ENCODE measurements around the gene TCEAL4.
A peak's percentile ranks its signal among the peaks of the same experiment; 100 is the strongest.
"Not testable (repeated sequence)": the region's sequence is repeated elsewhere in the genome, so short reads cannot be mapped to it uniquely, and the experiment has no call there.

TCEAL4 gene

GRCh38 chrX:103585411-103586313, at the start of gene TCEAL4:
Gene TCEAL4, plus strand, starts transcription at chrX:103585515. Its CDS starts 1,161 bp downstream, at chrX:103586676.
- peak; percentile 36 for DNase-seq

DNA sequence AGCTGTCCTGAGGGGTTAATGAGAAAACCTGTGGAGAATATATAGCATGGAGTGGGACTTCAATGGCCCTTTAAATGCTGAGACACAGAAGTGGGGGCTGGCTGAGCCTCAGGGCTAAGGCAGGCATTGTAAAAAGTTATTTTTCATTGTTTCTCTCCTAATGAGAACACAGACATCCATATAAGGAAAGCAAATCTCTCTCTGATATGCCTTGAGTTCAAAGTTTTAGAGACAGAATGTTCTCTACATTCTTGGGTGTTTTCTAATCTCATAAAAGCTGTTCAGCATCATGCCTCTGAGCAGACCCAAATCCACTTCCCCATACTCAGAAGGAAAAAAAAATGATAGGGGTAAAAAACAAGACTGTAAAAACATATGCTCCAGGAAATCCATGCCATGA, 49.2 kb upstream of the TCEAL4 start:
- no peak for DNase-seq

DNA sequence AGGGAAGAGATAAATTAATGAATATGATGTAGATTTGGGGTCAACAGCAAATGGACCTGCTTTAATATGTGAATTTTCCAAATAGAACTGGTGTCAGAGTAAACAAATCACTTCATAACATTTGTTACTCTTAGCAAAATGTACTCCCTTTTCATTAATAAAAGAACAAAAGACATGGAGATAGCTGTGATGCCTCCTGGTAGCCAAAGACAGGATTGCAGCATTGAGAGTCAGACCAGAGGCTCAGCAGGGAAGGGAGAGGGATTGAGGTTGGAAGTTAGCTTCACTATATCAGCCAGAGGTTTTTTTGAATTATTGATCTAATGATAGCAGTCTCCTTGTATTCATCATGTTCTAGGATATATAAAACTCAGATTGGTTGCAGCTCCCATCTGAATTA, 48.6 kb upstream of the TCEAL4 start:
- no peak for DNase-seq

DNA sequence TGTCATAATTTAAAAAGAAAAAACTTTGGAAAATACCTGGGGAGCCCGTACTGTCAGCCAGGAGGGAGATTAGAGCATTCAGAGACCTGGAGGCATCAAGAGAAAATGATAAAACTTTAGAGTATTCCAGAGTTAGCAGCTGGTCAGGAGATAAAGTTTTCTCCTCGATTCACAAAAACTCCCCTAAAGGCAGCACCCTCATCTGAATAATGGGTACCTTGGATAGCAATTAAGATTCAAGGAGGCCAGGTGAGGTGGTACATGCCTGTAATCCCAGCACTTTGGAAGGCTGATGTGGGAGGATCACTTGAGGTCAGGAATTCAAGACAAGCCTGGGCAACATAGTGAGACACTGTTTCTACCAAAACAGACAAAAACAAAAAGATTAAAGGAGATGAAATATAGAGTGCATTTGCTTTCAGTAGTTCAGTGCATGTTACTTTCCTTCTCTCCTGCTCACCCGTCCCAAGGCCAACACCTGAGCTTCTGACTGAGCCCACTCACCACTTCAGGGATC, 47.4 kb upstream of the TCEAL4 start:
- DNase-seq, result no peak

DNA sequence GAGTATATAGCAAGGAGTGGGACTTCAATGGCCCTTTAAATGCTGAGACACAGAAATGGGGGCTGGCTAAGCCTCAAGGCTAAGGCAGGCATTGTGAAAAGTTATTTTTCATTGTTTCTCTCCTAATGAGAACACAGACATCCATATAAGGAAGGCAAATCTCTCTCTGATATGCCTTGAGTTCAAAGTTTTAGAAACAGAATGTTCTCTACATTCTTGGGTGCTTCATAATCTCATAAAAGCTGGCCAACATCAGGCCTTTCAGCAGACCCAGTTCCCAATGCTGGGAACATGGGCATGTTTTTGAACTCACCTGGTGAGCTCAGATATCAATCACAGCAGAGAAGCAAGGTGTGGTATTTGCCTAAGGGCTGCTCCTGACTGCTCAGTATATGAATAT, 46.6 kb upstream of the TCEAL4 start:
- DNase-seq, result no peak

- no peak for DNase-seq
These were observed 45.6 kb upstream of the TCEAL4 start for GRCh38 chrX:103539695-103540094.

DNA sequence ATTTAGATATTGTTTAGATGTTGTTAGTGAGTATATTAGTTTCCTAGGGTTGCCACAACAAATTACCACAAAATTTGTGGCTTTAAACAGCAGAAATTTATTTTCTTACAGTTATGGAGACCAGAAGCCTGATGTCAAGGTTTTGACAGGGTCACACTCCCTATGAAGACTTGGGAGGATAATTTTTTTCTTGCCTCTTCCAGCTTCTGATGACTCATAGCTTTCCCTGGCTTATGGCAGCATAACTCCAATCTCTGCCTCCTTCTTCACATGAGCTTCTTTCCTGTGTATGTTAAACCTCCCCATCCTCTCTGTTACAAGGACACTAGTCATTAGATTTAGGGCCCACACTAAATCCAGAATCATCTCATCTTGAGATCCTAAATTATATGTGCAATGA, 45.2 kb upstream of the TCEAL4 start:
- DNase-seq, result no peak

DNA sequence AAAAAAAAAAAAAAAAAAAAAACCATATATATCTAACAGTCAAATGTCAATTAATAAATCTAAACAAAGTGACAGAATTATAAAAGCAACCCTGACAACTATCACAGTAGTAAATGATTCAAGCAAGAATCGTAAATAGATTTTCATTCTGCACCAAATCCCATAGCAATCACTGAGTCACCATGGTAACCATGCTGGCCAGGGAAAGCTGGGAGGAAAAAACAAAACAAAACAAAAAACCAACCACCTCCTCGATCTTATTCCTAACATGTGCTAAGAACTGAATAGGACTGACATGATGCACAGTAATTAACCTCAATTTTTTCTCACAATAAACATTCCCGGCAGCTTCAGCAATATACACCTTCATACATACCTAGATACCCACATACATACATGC, 35.4 kb upstream of the TCEAL4 start:
- DNase-seq, result no peak

- DNase-seq, result no peak
These were observed 34.8 kb upstream of the TCEAL4 start for GRCh38 chrX:103550415-103551051.

DNA sequence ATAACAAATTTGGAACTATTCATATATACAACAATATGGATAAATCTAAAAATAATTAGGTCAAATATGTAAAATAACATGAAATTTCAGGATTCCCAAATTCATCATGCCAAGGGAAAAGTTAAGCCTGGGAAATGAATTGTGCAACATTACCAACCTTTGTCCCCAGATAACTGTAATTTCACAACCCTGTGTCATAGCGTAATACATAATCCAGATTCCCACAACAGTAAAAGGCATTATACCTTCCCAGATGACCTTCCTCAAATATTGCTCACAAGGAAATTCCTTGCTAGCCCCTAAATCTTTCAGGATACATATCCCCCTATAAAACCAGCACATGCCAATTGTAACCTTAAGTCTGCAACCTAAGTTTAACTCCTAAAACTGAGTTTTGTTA, 33.1 kb upstream of the TCEAL4 start:
- no peak for DNase-seq

- peak; percentile 75 for DNase-seq
These were observed 30.5 kb upstream of the TCEAL4 start for GRCh38 chrX:103554687-103555424.

DNA sequence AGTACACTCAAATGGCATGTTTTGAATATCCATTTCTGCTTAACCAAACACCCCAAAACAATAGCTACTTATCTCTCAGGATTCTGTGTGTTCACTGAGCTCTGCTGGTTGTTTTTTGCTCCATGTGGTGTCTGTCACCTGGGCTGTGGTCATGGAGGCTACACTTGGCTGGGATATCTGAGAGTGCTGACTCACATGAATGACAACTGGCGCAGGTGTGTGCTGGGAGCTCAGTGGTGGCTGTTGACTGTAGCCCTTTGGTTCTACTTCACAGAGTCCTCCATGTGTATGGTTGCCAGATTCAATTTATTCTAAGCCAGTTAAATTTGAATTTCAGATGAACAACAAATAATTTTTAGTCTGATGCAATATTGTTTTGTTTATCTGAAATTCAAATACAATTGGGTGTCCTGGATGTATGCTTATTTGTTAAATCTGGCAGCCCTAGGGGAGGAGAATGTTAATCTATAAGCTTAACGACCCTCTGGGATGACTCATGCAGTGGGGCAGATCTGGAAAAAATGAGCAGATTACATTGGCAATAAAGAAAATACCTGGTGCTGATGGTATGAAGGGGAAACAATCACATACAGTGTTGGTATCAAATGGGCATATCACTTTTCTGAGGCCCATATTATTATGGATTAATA, 28.2 kb upstream of the TCEAL4 start:
- no peak for DNase-seq

DNA sequence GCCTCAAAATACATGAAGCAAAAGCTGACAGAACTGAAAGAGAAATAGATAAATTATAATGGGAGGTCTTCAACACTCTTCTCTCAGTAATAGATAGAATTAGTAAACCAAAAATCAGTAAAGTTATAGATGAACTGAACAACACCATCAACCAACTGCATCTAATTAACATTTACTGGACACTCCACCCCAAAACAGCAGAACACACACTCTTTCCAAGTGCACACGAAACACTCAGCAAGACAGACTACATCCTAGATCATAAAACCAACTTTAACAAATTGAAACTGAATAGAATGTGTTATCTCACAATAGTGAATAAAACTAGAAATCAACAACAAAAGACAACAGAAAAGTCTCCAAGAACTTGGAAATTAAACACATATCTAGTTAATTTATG, 25.1 kb upstream of the TCEAL4 start:
- DNase-seq, result no peak

DNA sequence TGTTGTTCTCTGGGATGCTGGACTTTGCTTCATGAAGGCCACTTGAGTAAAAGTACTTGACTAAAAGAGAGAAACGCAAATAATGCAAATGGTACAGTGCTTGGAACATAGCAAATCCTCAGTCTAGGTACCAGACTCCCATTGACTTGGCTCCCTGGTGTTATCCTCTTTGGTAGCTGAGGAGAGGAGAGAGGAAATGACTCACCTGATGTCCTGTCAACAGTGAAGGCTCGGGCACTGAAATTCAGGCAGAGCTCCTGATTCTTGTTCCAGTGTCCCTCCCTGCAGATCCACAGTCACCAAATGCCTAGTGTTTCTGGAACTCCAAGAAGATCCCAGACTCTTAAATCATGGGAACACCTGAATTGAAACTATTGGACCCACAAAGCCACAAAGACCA, 22.5 kb upstream of the TCEAL4 start:
- no peak for DNase-seq

DNA sequence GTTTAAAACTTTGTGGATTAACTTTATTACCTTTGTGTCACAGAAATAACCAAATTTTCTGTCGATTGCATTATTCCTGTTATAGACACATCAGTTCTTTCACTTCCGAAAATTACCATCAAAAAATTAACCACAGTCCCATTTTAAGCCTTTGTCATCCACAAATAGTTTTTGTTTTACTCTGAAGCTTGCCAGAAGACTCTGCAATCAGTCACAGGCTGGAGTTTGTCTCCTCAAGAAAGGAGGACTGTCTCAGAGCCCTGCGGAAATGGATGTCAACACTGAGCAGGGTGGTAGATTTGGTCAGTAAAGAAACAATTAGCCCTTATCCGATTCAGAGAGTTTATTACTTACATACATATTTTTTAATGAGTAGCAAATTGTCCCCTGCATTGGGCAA, 20.1 kb upstream of the TCEAL4 start:
- no peak for DNase-seq

DNA sequence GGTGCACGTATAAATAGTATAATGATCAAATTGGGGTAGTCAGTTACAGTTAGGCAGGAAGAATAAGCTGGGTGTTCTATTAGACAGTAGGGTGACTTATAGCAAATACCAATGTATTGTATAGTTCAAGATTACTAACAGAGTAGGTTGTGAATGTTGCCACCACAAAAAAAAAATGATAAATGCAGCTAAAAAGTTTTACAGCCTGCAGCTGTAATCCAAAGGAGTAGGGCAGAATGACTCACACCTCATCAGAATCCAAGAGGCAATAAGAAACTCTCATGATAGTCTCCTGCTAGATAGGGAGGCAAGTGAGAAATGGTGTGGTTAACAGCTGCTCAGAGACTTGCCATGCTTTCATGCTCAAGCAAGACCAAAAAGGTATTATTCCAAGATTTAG, 19.6 kb upstream of the TCEAL4 start:
- no peak for DNase-seq

- no peak for DNase-seq
These were observed 14.2 kb upstream of the TCEAL4 start for GRCh38 chrX:103571121-103571520.

DNA sequence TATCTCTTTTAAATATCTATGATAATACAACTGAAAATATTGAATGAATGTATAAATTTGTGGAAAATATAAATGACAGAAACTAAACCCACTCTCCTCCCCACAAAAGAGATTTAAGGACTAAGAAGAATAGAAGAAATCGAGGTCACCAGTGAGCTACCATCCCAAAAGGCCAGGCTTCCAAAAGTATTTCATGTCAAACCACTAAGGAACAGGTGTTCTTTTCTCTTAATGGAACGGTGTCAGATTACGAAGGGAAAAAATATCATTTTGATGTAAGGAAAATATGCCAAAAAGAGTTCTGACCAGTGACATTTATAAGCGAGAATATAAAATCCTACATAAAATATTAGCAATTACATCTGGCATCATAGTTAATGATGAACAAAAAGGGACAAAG, 13.6 kb upstream of the TCEAL4 start:
- DNase-seq, result no peak

DNA sequence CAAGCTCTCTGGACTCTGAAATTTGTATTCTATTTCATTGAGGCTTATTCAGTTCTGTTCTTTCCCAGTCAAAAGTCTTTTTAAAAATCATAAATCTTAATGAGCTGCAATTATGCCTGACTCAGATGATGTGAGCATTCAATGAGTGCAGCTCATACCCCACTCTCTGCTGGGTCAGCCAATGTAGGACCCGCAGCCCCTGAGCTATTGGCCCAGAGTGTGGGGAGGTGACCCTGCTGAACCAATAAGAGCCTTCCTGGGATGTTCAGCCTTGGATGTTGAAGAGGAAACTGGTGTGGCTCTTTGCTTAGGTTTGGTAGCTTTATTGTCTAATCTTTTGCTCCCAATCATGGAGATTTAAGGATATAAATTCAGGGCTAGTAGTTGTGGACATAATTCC, 12.1 kb upstream of the TCEAL4 start:
- no peak for DNase-seq

- DNase-seq, result no peak
These were observed 719 bp upstream of the TCEAL4 start for GRCh38 chrX:103584596-103584995.

DNA sequence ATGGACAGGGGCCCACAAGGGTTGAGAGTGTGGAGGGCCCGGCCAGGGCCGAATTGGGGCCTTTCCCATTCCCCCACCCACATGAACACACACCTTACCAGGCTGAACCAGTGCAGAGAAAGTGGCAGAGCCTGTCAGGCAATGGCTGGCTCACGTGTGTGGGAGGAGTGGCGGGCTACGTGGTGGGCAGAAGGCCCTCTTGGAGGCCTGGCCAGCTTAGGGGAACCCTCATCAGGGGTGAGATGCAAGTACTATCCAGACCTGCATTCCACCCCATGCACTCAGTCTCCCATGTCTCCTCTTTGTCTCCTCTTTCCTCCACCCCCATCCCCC, 965 bp downstream of the TCEAL4 start:
- no peak for DNase-seq

DNA sequence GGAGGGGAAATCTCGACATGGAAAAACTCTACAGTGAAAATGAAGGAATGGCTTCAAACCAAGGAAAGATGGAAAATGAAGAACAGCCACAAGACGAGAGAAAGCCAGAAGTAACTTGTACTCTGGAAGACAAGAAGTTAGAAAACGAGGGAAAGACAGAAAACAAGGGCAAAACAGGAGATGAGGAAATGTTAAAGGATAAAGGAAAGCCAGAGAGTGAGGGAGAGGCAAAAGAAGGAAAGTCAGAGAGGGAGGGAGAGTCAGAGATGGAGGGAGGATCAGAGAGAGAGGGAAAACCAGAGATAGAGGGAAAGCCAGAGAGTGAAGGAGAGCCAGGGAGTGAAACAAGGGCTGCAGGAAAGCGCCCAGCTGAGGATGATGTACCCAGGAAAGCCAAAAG, 1.3 kb downstream of the TCEAL4 start:
- no peak for DNase-seq

DNA sequence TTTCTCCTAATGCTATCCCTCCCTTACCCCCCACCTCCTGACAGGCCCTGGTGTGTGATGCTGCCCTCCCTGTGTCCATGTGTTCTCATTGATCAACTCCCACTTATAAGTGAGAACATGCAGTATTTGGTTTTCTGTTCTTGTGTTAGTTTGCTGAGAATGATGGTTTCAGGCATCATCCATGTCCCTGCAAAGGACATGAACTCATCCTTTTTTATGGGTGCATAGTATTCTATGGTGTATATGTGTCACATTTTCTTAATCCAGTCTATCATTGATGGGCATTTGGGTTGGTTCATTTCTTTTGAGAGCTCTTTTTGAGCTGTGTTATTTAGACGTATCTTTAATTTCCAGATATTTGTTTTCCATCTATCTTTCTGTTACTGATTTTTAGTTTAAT, 7.0 kb downstream of the TCEAL4 start:
- DNase-seq, result not testable (repeated sequence)
